Central memory CD4-positive, alpha-beta T cell (primary cell): ENCODE data around the gene CDK18.

Source experiments
- DNase-seq: peaks from one replicate; pipeline ENCODE4 v3.0.0; 2022

Gene CDK18

GRCh38 chr1:205572421-205572820, 68.0 kb downstream of the CDK18 start:
- DNase-seq = no peak

GRCh38 chr1:205575294-205575885, 70.9 kb downstream of the CDK18 start:
- DNase-seq = no peak

GRCh38 chr1:205576011-205576410, 71.5 kb downstream of the CDK18 start:
- DNase-seq = no peak

- DNase-seq = no peak
These were observed 72.6 kb downstream of the CDK18 start for GRCh38 chr1:205576805-205577761.

GRCh38 chr1:205577874-205578658, 73.6 kb downstream of the CDK18 start:
- DNase-seq = no peak

GRCh38 chr1:205578780-205579571, 74.5 kb downstream of the CDK18 start:
- no peak for DNase-seq

GRCh38 chr1:205579711-205580110, 75.2 kb downstream of the CDK18 start:
- no peak for DNase-seq

- DNase-seq = no peak
These were observed 75.9 kb downstream of the CDK18 start for GRCh38 chr1:205580140-205580922.

- DNase-seq = no peak
These were observed 76.4 kb downstream of the CDK18 start for GRCh38 chr1:205580923-205581180.

- DNase-seq = no peak
These were observed 77.0 kb downstream of the CDK18 start for GRCh38 chr1:205581321-205581980.

GRCh38 chr1:205582046-205582445, 77.6 kb downstream of the CDK18 start:
- DNase-seq = no peak
